WI38 (cell line): Measurements from ENCODE around the gene COASY.
A peak's percentile ranks its signal among the peaks of the same experiment; 100 is the strongest.

Source experiments
- H3K4me3 ChIP-seq: 2 replicates; pipeline ENCODE4 v1.5.1; 2011; ENCODE audit warnings: low read depth, mild to moderate bottlenecking, control low read depth, low read length
- CTCF ChIP-seq: IDR thresholded peaks from 2 replicates; pipeline ENCODE4 v1.5.1; 2012; ENCODE audit warnings: low read depth, mild to moderate bottlenecking, control low read depth, low read length

The COASY gene

GRCh38 chr17:42598905-42599304 is 37.0 kb downstream of the COASY start:
- H3K4me3 ChIP-seq, result no peak overlapping the region
- TF ChIP-seq CTCF, result no peak

- TF ChIP-seq CTCF, result no peak
- H3K4me3 ChIP-seq, result no peak overlapping the region
Measured at GRCh38 chr17:42603318-42603717, 41.4 kb downstream of the COASY start.

- no peak for TF ChIP-seq CTCF
- H3K4me3 ChIP-seq, result peak overlapping the region; percentile 99
Measured at GRCh38 chr17:42607769-42608168, 45.8 kb downstream of the COASY start.

- H3K4me3 ChIP-seq, result peak overlapping the region; percentile 99
Measured at GRCh38 chr17:42608305-42609181, 46.6 kb downstream of the COASY start.

GRCh38 chr17:42609182-42609813 is 47.4 kb downstream of the COASY start, which contains the start of the genes RETREG3 and TUBG1:
TSS of gene RETREG3 (minus strand) at chr17:42609374. CDS start at chr17:42609324, 50 bp downstream.
TSS of gene TUBG1 (plus strand) at chr17:42609683. CDS start at chr17:42609738, 55 bp downstream.
- no peak; the same call in 1 of the 2 replicates for TF ChIP-seq CTCF
- H3K4me3 ChIP-seq, result peak within 1 kb of the TSS; percentile 99

More at GRCh38 chr17:42608305-42609181, 46.6 kb downstream of the COASY start:
- 0 out of 2 replicates have a peak, but pooled peaks have one; percentile 27 for TF ChIP-seq CTCF

GRCh38 chr17:42609814-42610801 is 48.2 kb downstream of the COASY start:
- peak overlapping the region; percentile 99 for H3K4me3 ChIP-seq

- TF ChIP-seq CTCF, result no peak
- H3K4me3 ChIP-seq, result no peak overlapping the region
Measured at GRCh38 chr17:42612013-42612412, 50.1 kb downstream of the COASY start.
